HL-60 (cell line): ENCODE data around the gene BEND3.
A peak's percentile ranks its signal among the peaks of the same experiment; 100 is the strongest.

Experiments
- DNase-seq, 2 experiments: peaks; one replicate each; pipeline ENCODE4 v3.0.0-alpha.2; 2010 to 2020; ENCODE audit warnings: low read depth in 1 of 2, low spot score in 1 of 2
- H3K27ac ChIP-seq: fragments of 250-450 bp; sonication (Bioruptor Pico); replicated peaks from 2 replicates; pipeline ENCODE4 v1.5.1; 2020; ENCODE audit warnings: mild to moderate bottlenecking, moderate library complexity
- H3K27me3 ChIP-seq: fragments of 250-450 bp; sonication (Bioruptor Pico); 2 replicates; pipeline ENCODE4 v1.5.1; 2021; ENCODE audit warnings: mild to moderate bottlenecking, moderate library complexity; ENCODE audit not compliant: insufficient read depth, poor library complexity, severe bottlenecking
- H3K4me3 ChIP-seq: replicated peaks from 2 replicates; pipeline ENCODE4 v1.5.1; 2011; ENCODE audit warnings: mild to moderate bottlenecking, control low read depth, low read length; ENCODE audit not compliant: insufficient read depth
- CTCF ChIP-seq: IDR thresholded peaks from one replicate; pipeline ENCODE4 v1.5.1; 2011; ENCODE audit warnings: low read length, control low read depth, inconsistent platforms; ENCODE audit not compliant: insufficient read depth
- GABPA ChIP-seq: IDR thresholded peaks from 2 replicates; pipeline ENCODE4 v1.6.1; 2012; ENCODE audit warnings: low read depth
- POLR2AphosphoS5 ChIP-seq: IDR thresholded peaks from 2 replicates; pipeline ENCODE4 v1.6.1; 2012; ENCODE audit warnings: low read depth
- REST ChIP-seq: IDR thresholded peaks from 2 replicates; pipeline ENCODE4 v1.6.1; 2012; ENCODE audit warnings: low read depth; ENCODE audit not compliant: insufficient replicate concordance
- SPI1 ChIP-seq: IDR thresholded peaks from 2 replicates; pipeline ENCODE4 v1.6.1; 2012; ENCODE audit warnings: low read depth, mild to moderate bottlenecking, borderline replicate concordance

BEND3 gene

DNA sequence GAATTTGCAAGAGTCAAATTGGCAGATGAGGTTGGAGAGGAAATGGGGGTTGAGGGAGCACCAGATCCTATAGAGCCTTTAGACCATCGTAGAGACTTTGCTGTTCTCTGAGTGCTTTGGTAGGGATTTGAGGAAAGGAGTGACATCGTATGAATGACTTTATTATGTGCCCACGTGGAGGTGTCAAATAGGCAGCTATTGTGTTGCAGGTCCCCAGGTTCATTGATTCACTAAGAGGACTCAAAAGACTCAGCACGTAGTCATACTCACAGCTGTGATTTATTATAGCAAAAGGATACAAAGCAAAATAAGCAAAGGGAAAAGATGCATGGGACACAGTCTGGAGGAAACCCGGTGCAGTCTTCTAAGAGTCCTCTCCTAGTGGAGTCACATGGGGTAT lies 85.2 kb downstream of the BEND3 start:
- H3K27me3 ChIP-seq = no peaks in the 10 kb centered on the region
- TF ChIP-seq CTCF (no peak), GABPA (no peak), REST (no peak), POLR2AphosphoS5 (no peak), SPI1 (no peak)
- no peak overlapping the region for H3K4me3 ChIP-seq
- no peak overlapping the region for H3K27ac ChIP-seq
- DNase-seq = no peak

DNA sequence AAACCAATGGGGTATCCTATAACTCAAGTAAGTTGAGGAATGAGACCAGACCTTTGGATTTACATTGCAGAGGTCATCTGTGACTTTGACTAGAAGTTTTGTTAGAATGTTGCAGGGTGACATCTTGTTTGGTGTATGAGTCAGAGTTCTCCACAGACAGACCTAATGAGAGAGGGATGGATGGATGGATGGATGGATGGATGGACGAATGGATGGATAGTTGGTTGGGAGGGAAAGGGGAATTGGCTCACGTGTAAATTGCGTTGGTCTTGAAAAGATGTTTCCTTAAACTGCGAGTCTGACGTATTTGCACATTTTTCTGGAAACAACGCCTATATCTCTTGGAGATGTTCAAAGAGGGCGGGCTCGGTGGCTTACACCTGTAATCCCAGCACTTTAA lies 88.3 kb downstream of the BEND3 start:
- no peaks in the 10 kb centered on the region for H3K27me3 ChIP-seq
- DNase-seq = no peak
- H3K27ac ChIP-seq = no peak overlapping the region
- H3K4me3 ChIP-seq = no peak overlapping the region
- no peak for TF ChIP-seq POLR2AphosphoS5
- TF ChIP-seq SPI1 = no peak
- no peak for TF ChIP-seq GABPA
- no peak for TF ChIP-seq REST
- TF ChIP-seq CTCF = no peak

- Histone ChIP-seq H3K27me3 (no peaks in the 10 kb centered on the region), H3K4me3 (no peak overlapping the region), H3K27ac (no peak overlapping the region)
- no peak for DNase-seq
- TF ChIP-seq SPI1 (peak; percentile 5; the same call in 1 of the 2 replicates), POLR2AphosphoS5 (no peak), GABPA (no peak), REST (no peak)
These were observed 93.7 kb downstream of the BEND3 start for GRCh38 chr6:107021446-107022185.
